DMS 273 treated with DMSO at 0.1 percent for 48 hours (cell line): ENCODE measurements around the gene EXOC4.

Experiments used
- DNase-seq: peaks from one replicate; lab custom pipeline; 2025; lab: John Stamatoyannopoulos, UW

The EXOC4 gene

DNA sequence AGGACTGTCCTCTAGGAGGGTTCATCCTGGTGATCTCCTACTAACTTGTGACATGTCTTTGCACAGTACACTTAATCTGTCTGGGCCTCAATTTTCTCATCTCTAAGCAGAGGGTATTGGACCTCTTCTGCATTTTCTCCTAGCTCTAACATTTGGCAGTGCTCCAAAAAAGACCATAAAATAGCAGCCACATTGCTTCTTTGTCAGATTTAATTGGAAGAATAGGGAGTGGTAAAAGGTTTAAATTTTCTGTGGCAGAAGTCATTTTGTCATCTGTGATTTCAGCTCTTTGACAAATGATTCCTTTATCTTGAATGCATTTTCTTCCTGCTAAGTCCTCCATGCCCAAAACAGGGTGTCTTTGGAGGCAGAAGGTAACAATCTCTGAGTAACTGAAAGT lies 584.3 kb downstream of the EXOC4 start:
- DNase-seq, result no peak

DNA sequence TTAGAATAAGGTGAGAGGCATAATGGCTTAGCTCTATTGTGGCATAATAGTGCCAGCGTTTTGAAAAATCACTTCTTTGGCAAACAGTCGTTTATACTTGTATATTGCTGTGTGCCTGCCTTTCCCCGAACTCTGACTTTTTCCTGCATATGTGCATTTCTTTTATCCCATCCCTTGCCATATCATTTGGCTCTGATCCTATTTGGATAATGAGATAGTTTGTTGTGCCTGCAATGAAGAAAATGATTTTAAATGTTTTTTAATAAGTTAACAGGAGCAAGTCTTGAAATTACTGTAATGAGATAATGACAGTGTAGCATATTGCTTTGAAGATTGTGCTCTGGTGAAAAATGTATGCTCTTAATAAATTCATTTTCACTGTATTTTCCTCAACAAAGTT lies 586.2 kb downstream of the EXOC4 start:
- DNase-seq, result no peak

DNA sequence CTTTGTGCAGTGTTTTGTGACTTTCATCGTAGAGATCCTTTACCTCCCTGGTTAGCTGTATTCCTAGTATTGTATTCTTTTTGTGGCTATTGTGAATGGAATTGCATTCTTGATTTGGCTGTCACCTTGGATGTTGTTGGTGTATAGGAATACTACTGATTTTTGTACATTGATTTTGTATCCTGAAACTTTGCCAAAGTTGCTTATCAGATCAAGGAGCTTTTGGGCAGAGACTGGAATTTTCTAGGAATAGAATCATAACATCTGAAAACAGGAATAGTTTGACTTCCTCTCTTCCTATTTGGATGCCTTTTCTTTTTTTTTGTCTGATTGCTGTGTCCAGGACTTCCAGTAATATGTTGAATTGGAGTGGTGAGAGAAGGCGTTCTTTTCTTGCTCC lies 590.5 kb downstream of the EXOC4 start:
- no peak for DNase-seq

DNA sequence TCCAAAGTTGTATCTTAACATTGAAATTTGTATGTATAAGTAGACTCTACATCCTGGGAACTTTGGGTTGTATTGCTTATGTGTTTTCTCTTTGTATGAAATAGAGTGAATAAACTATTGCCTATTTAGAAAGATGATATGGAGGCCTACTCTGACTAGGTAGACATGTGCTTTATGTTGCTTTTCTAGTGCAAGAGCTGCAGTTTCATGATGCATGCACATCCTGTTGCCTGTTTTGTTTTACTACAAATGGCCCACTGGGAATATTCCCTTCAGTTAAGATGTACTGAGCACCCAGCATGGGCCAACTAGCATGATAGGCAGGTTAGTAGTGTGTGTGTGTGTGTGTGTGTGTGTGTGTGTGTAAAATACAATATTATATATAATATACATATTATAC lies 592.1 kb downstream of the EXOC4 start:
- no peak for DNase-seq

DNA sequence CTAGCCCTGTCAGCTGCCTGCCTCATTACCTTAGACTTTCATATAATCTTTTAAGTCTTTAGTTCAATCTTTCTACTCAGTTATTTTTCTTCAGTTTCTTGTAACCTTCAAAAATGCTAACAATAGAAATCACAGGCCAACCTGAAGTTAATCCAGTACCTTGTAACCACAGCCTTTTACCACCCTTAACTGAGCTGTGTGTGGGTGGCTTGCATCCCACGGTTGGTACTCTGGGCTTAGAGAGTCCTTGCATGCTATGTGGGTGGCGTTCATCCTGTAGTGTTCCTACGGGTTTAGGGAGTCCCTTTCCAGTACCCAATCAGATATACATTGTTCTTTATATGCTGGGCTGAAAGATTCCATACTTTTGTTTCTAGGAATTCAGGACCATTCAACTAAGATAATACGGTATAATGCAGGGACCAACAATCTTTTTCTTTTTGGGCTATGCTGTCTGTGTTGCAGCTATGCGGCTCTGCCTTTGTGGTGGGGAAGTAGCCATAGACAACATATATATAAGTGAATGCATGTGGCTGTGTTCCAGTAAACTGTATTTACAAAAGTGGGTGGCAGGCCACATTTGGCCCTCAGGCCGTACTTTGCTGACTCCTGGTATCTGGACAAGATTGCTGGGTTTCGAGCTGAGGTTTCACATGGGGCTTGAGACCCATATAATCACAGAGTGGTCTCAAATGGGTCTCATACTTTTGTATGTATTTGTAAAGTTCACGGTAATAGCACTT lies 593.5 kb downstream of the EXOC4 start:
- DNase-seq, result no peak

DNA sequence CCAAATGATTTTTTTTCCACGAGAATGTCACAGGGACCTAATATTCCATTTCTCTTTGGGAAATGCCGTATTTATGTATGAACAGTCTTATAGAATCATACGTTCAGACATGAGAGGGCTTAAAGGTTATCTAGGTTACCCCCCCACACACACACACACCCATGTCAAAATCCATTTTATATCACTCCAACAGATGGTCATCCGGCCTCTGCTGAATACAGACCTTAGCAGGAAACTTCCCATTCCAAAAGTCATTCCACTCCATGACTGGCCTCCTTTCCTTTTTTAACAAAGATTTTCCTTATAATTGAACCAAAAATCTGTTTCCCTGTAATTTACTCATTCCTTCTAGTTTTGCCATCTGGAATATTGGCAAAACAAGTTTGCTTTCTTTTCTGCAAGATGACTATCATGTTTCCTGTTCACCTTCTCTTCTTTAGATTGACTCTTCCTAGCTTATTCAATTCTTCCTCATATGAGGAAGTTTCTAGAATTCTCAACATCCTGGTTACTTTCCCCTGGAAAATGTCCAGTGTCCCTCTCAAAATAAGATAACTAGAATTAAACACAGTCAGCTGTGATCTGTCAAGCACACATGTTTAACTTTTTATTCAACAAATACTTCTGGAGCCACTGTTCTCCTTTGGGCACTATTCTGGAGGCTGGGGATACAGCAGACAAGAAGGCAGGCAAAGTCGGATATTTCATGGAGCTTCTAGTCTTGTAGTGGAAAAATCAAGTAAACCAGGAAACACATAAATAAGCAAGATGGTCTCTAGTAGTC lies 597.8 kb downstream of the EXOC4 start:
- no peak for DNase-seq

DNA sequence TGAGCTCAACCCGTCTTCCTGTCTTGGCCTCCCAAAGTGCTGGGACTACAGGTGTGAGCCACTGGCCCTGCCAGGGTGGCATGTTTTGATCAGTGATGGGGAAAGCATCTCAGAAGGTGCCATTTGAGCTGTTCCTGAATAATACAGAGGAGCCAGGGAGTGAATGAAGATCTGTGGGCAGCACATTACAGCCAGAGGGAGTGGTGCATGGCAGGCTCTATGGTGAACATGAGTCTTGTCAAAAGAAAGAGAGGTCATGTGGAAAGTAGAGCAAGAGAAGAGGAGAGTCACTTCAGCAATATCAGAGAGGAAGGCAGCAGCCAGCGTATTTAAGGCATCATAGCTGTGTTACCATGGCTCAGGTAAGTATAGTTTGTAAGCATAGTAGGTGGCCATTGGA lies 598.5 kb downstream of the EXOC4 start:
- no peak for DNase-seq

DNA sequence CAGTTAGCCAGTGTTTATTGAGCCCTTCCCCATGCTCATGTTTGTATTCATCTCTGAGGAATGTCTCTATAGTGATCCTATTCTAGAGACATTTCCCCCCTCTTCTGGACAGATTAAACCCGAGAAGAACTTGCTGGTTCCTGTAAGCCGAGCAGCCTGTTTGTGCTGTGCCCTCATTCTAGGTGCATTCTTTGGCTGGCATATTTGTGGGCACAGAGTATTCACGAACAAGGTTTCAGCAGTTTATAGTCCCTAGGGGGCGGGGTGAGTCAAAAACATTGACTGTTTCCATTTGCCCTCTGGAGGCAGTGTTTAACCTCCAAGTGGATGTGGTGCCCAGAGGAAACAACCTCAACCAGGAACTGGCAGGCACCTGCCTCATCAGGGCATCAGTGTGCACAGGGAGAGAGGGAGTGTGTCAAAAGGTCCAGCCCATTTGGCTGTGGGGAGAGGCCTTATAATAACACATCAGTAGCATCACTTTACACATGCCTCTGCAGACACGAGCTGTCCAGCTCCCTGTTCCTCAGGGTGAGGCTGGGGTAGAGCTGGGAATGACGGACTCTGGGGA lies 600.9 kb downstream of the EXOC4 start:
- DNase-seq, result peak; percentile 72

DNA sequence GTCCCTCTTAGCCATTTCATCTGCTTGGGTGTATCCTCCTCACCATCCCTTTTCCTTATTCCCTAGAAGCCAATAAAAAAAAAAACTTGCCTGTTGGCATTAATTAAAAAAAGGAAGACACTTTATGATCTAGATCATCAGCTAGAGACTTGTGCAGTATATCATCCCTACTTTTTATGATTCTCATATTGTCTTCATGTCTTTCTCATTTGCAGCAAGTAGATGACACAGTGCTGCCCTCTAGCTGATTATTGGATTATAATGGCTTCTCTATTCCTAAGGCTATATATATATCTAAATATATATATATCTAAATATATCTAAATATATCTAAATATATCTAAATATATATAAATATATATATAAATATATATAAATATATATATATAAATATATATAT lies 601.9 kb downstream of the EXOC4 start:
- peak; percentile 33 for DNase-seq

DNA sequence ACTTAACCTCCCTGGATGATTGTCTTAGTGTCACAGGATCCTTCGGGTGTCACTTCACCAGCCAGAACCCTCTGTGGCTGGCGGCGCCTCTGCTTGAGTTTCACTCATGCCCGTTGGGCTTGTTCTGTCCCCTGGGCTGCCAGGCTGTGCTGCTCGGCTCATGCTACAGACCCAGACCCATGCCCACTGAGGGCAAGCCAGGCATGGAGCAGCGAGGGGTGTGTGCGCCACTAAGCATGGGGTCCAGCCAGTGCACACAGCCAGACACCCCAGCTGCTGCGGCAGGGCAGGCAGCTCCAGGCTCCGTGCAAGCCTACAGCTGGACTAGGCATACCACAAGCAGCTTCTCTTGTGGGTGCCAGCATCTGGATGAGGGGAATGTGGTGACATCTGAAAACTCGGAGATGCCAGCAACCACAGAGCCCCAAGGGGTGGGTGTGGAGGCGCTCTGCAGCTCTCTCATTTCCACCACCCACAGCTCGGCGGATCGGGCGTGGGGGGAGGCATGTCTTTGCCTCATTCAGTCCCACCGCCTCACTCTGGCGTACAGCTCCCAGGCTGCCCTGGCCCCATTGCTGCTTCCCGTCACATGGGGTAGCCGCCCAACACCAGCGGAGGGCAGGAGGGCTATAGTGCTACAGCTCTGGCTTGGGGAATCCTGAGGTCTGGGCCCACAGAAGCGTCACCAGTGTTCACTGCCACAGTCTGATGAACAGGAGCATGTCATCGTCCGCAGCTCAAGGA lies 604.7 kb downstream of the EXOC4 start:
- no peak for DNase-seq

DNA sequence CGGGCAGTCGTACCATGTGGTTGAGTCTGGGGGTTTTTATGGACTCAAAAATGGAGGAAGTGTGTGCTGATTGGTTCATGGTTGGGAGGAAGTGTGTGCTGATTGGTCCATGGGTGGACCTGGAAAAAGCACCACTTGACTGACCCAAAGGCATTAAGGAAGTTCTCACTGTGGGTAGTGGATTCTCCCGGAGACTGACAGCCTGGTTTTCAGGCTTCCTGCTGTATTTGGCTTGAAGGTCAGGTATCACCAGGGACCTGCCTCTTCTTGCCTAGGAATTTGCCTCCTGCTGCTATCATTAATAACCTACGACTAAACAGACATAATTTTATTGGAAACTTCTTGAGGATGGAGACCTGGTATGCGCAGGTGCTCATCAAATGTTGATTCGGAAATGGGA lies 605.4 kb downstream of the EXOC4 start:
- no peak for DNase-seq

DNA sequence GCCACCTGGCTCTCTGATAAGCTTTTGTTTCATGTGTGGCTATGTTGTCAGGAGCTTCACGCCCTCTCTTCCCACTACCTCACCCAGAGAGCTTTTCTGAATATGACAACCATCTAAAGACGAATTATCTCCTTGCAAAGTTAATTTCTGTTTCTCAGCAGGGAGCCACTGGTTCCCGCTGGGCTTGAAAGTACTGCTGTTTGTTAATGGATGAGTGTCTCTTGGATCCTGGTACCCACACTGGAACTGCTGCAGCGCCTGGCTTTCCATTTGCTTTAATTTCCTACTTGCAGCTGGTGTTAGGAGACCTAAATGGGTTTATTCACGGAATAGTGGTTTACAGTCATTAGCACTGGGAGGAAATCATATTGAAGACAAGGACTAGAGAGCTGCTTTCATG lies 606.4 kb downstream of the EXOC4 start:
- no peak for DNase-seq

DNA sequence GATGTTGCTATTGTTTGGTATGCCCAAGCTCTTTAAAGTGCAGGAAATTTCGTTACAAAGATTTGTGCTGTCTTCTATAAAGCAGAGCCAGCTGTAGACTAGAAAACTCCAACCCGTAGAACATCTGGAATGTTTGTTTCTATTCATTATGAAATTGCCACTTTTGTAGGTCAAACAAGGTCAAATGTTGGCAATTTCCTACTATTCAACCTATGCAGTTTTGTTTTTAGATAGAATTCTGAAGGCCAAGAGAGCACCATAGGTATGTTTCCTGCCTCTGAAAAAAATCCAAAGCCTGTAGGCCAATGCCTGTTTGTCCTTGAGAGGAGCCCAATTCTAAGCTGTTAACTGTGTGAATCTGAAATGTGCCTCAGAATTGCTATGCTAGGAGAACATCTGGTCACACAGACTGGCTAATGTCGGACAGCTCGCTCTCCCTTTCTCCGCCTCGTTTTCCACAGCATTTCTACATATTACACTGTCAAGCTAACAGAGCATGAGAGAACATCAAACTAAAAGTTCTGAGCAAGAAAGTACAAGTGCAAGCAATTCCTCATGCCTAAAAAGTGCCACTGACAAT lies 607.1 kb downstream of the EXOC4 start:
- DNase-seq, result no peak

DNA sequence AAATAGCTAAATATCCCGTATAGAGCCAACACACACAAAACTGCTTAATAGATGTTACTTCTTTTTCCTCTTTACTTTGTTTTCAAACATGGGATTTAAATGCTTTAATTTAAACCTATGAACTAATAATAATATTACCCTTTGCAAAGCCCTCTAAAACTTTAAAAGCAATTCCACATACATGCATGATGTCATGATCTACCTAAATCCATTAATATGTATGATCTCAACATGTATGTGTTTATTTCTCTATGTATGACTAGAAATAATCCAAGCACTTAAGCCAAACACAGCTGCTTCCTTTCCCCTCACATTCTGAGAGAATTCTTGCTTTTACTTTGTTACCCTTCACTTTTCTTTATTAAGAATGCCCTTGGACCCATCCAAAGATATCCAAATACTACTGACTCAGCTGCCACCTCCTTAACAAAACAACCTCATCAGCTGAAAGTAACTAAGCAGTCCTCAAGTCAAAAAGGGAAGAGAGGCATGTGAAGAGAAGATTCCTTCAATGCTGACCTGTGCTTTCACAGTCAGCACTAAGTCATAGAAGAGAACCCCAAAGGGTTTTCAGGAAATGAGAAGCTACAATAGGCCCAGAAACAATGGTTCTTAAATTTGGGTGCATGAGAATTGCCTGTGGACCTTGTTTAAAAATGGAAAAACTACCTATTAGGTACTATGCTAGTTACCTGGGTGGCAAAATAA lies 607.9 kb downstream of the EXOC4 start:
- no peak for DNase-seq

DNA sequence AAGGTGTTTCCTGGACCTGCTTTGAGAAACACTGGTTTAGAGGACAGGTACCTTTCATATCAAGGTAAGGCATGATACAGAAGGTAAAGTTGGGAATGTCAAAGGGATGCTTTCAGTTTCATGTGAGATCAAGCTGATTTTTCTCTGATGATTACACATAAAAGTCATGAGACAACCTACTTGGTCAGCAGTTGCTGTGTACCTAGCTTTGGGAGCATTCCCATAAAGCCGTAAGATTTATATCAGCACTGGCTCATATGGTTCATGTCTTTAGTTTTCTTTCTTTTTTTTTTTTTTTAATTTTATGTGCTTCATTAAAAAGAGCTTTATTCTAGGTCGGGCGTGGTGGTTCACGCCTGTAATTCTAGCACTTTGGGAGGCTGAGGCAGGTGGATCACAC lies 609.0 kb downstream of the EXOC4 start:
- no peak for DNase-seq

DNA sequence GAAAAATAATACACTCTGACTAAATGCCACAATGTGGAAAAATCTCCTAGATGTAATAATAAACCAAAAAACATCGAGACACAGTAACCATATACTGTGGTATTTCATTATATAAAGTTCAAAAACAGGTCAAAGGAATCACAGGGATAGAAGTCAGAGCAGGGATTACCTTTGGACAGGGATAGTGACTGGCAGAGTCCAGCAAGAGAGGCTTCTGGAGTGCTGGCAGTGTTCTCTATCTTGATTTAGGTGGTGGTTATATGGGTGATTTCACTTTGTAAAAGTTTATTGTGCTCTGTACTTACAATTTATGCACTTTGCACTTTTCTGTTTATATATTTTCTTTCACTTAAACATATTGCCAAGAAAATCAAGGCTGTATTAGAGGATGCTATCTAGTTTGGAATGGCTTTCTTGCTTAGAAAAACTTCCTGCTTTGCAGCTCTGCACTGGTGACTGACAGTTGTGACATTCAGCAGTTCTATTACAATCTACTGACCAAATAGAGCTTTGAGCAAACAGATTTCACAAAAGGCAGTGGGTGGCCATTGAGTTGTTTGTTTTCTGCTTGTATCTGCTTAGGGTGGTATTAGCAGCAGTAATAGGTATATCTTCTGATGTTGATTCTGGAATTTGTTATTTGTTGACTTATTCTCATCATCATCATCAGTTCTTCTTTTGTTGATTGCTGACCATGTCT lies 610.6 kb downstream of the EXOC4 start:
- no peak for DNase-seq

DNA sequence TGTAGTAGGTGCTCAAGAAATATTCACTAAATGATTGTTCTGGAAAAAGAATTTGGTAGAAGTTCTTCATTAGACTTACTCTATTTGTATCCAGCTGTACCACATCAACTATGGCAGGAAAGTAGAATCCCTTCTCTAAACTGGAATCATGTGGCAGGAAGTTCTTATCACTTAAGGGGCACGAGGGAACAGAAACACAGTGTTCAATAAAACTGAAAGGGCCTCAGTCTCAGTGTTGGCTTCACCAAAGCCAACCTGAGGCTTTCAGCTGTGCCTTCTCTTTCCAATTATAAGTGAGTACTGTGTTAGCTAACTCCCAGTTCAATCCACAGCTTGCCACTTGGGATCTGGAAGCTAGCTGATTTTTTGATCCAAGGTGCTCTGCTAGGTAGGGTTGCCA lies 616.7 kb downstream of the EXOC4 start:
- no peak for DNase-seq

DNA sequence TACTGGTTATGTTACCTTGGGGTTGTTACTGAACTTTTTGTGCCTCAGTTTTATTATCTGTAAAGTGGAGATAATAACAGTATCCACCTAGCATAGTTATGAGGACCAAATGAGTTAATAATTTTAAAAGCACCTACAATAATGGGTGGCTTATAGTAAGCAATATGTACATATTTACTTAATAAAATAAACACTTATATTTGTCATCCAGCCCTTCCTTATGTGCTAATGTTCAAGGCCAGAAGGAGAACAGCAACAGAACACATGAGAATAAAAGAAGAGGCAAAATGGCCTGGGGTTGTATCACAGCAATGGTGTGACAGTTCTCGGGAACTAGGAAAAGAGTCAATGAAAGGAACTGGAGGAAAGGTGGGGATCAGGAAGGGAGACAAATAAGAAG lies 618.9 kb downstream of the EXOC4 start:
- DNase-seq, result no peak

DNA sequence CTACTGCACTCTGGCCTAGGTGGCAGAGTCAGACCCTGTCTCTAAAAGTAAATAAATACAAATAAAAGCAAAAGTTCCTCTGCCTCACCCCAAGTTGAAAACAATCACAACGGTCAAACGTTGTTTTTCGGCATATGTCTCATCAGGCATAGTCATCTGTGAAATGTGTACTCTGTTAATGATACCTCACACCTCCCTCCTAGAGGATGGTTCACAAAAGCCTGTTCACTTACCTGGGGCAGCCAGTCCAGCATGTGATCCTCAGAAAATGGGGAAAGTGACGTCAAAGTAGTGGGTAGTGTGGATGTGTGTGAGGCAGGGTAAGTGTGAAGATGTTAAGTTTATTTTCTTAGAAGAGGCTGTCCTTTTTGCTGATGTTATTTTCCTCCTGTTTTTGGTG lies 620.3 kb downstream of the EXOC4 start:
- DNase-seq, result no peak

DNA sequence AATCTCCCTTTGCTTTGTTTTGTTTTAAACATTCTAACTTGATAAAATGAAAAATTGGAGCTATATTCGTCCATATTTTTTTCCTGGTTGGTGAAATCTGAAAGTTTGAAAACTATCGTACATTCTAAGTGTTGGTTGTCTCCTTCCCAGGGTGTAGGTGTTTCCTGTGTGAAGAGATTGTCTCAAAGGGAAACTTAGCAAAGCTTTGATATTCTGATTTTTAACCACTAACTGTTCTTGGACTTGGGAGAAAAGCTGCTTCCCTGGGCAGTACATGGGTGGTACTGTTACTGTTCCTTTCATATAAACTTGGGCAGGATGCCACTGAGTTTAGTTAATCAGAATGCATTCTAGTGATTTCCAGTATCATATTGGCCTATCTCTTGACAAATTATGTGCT lies 620.8 kb downstream of the EXOC4 start:
- no peak for DNase-seq

DNA sequence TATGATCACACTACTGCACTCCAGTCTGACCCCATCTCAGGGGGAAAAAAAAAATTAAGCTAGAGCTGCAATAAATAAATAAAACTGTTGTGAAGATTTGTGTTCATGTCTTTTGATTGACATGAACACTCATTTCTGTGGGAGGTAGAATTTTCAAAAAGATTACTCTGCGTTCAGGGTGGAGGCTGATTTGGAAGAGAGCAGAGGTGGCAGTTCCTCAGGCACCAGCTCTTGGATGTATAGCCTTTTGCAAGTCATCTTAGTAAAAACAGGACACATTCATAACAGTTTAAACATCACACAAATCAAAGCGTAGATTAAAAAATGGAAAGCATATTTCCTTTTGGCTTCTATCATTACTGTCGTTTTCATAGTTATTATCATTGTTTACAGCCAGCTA lies 630.7 kb downstream of the EXOC4 start:
- DNase-seq, result no peak
